ENCODE data around the gene DAAM2. TPM values are rescaled to one million over a fixed set of nuclear protein-coding genes. Genes with fewer than 3 reads are reported as not detected.

The DAAM2 gene
- total RNA-seq, 1 donor from 2014 or later = 0.59 TPM

- DNase-seq = no peak
- Mint-ChIP-seq H3K36me3 (ENCODE audit: unreplicated experiment) (no peaks in the 10 kb centered on the region), H3K4me1 (ENCODE audit: low read depth, unreplicated experiment) (no peaks in the 10 kb centered on the region), H3K27ac (ENCODE audit: unreplicated experiment) (no peak overlapping the region), H3K9me3 (ENCODE audit: unreplicated experiment) (peaks cover 3% of the 10 kb centered on the region), H3K4me3 (ENCODE audit: unreplicated experiment) (no peak overlapping the region), H3K27me3 (ENCODE audit: unreplicated experiment) (peaks cover 2% of the 10 kb centered on the region)
- TF ChIP-seq CTCF (IDR thresholded peaks at IDR 0.05; ENCODE audit: partially characterized antibody, unreplicated experiment) = no peak
Measured at GRCh38 chr6:39765508-39766065, 26.6 kb upstream of the DAAM2 start.

DNA sequence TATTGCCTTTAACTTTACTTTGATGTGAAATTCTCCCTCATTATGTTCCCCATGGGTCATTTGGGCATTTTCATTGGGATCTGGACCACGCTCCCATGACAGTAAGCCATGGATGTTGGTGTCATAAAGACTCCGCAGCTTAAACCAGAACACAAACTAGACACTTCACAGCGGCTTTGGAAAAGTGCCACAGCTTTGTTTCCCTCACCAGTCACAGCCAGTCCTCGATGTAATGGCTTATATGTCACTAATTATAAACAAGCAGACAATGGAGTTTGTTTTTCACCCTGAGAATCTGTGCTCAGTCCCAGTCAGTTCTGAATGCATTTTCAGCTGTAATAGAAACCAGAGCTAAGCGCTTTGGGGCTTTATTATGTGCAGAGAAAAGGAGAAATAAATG is 23.2 kb upstream of the DAAM2 start:
- no peak for TF ChIP-seq CTCF (IDR thresholded peaks at IDR 0.05; ENCODE audit: partially characterized antibody, unreplicated experiment)
- peaks cover 3% of the 10 kb centered on the region for H3K9me3 Mint-ChIP-seq (ENCODE audit: unreplicated experiment)
- H3K27ac Mint-ChIP-seq (ENCODE audit: unreplicated experiment) = no peak overlapping the region
- no peak overlapping the region for H3K4me3 Mint-ChIP-seq (ENCODE audit: unreplicated experiment)
- DNase-seq = no peak
- H3K27me3 Mint-ChIP-seq (ENCODE audit: unreplicated experiment) = peaks cover 4% of the 10 kb centered on the region
- H3K36me3 Mint-ChIP-seq (ENCODE audit: unreplicated experiment) = no peaks in the 10 kb centered on the region
- no peaks in the 10 kb centered on the region for H3K4me1 Mint-ChIP-seq (ENCODE audit: low read depth, unreplicated experiment)

- no peaks in the 10 kb centered on the region for H3K4me1 Mint-ChIP-seq (ENCODE audit: low read depth, unreplicated experiment)
- TF ChIP-seq CTCF (IDR thresholded peaks at IDR 0.05; ENCODE audit: partially characterized antibody, unreplicated experiment) = no peak
- no peak for DNase-seq
- no peak overlapping the region for H3K4me3 Mint-ChIP-seq (ENCODE audit: unreplicated experiment)
- H3K9me3 Mint-ChIP-seq (ENCODE audit: unreplicated experiment) = no peaks in the 10 kb centered on the region
- no peak overlapping the region for H3K27ac Mint-ChIP-seq (ENCODE audit: unreplicated experiment)
- H3K36me3 Mint-ChIP-seq (ENCODE audit: unreplicated experiment) = no peaks in the 10 kb centered on the region
- peaks cover 4% of the 10 kb centered on the region for H3K27me3 Mint-ChIP-seq (ENCODE audit: unreplicated experiment)
Measured at GRCh38 chr6:39770446-39770845, 21.7 kb upstream of the DAAM2 start.

- Mint-ChIP-seq H3K4me1 (ENCODE audit: low read depth, unreplicated experiment) (no peaks in the 10 kb centered on the region), H3K27me3 (ENCODE audit: unreplicated experiment) (peaks cover 2% of the 10 kb centered on the region), H3K27ac (ENCODE audit: unreplicated experiment) (no peak overlapping the region), H3K9me3 (ENCODE audit: unreplicated experiment) (no peaks in the 10 kb centered on the region), H3K4me3 (ENCODE audit: unreplicated experiment) (no peak overlapping the region), H3K36me3 (ENCODE audit: unreplicated experiment) (no peaks in the 10 kb centered on the region)
- no peak for TF ChIP-seq CTCF (IDR thresholded peaks at IDR 0.05; ENCODE audit: partially characterized antibody, unreplicated experiment)
- DNase-seq = no peak
Measured at GRCh38 chr6:39772559-39773273, 19.5 kb upstream of the DAAM2 start.

DNA sequence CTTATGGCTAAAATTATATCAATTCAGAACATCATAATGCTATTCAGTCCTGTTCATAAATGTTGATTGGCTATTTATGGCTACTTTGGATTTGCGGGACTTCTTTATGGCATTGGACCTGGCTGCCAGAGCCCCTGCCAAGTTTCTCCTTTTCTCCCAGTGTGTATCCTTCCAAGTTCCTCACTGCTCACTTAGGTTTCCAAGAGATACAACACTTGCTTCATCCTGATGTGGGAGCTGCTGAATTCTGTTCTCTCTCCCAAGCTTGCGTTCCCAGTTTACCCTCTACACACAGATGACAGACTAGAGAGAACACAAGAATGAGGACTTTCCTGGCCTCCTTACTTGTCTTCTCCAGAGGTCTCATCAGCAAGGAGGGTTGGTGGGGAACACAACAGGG is 18.4 kb upstream of the DAAM2 start:
- DNase-seq = no peak
- H3K27me3 Mint-ChIP-seq (ENCODE audit: unreplicated experiment) = peaks cover 3% of the 10 kb centered on the region
- H3K4me3 Mint-ChIP-seq (ENCODE audit: unreplicated experiment) = no peak overlapping the region
- TF ChIP-seq CTCF (IDR thresholded peaks at IDR 0.05; ENCODE audit: partially characterized antibody, unreplicated experiment) = no peak
- H3K9me3 Mint-ChIP-seq (ENCODE audit: unreplicated experiment) = no peaks in the 10 kb centered on the region
- H3K27ac Mint-ChIP-seq (ENCODE audit: unreplicated experiment) = no peak overlapping the region
- peaks cover 2% of the 10 kb centered on the region for H3K4me1 Mint-ChIP-seq (ENCODE audit: low read depth, unreplicated experiment)
- no peaks in the 10 kb centered on the region for H3K36me3 Mint-ChIP-seq (ENCODE audit: unreplicated experiment)

Data from glutamatergic neuron (in vitro differentiated cells).